Body of pancreas (tissue), 4 donors: ENCODE results near the gene RIMS1.

Source experiments
- CTCF ChIP-seq, 7 experiments: fragments of 450-650 bp in 4 of 7; fragments of 200-600 bp in 3 of 7; sonication (generic) in 3 of 7; IDR thresholded peaks; one replicate each; pipeline ENCODE4 v1.5.1; 2016 to 2019; ENCODE audit warnings: antibody characterized with exemption in 7 of 7
- POLR2A ChIP-seq, 3 donors: fragments of 450-650 bp; IDR thresholded peaks; one replicate each; pipeline ENCODE4 v1.6.1; 2016; ENCODE audit warnings: antibody characterized with exemption in 3 of 3, mild to moderate bottlenecking in 2 of 3

- TF ChIP-seq CTCF (IDR thresholded peaks at IDR 0.05) (no peak), POLR2A (IDR thresholded peaks at IDR 0.05) (no peak)
Observed at GRCh38 chr6:72238900-72239299, 352.6 kb downstream of the RIMS1 start.
